HUES64 (cell line): ENCODE results near the gene PTPRH.
"Not testable (repeated sequence)": the region's sequence is repeated elsewhere in the genome, so short reads cannot be mapped to it uniquely, and the experiment has no call there.

ENCODE experiments used
- H3K27ac ChIP-seq: 2 replicates; pipeline ENCODE4 v1.7.0; 2013; ENCODE audit warnings: low read depth, low read length, inconsistent platforms
- H3K27me3 ChIP-seq: 2 replicates; pipeline ENCODE4 v1.6.1; 2013; ENCODE audit warnings: mild to moderate bottlenecking, low read length; ENCODE audit not compliant: insufficient read depth
- H3K36me3 ChIP-seq: 2 replicates; pipeline ENCODE4 v1.6.1; 2013; ENCODE audit warnings: mild to moderate bottlenecking, low read length; ENCODE audit not compliant: insufficient read depth
- H3K4me1 ChIP-seq: 2 replicates; pipeline ENCODE4 v1.6.1; 2013; ENCODE audit warnings: mild to moderate bottlenecking, low read length, moderate library complexity; ENCODE audit not compliant: insufficient read depth
- H3K4me3 ChIP-seq: 2 replicates; pipeline ENCODE4 v1.5.1; 2013; ENCODE audit warnings: mild to moderate bottlenecking, low read length, moderate library complexity
- H3K9ac ChIP-seq: 2 replicates; pipeline ENCODE4 v1.6.1; 2013; ENCODE audit warnings: mild to moderate bottlenecking, low read depth, low read length
- H3K9me3 ChIP-seq: 2 replicates; pipeline ENCODE4 v1.6.1; 2013; ENCODE audit warnings: low read depth, low read length; ENCODE audit not compliant: insufficient read depth
- WGBS: fragments of 150-250, 120-280 bp; methylation state at CpG from one replicate; pipeline ENCODE4 v1.1.7; 2013; ENCODE audit warnings: missing lambda C conversion rate; 5-methylcytosine and 5-hydroxymethylcytosine counted together

The PTPRH gene

GRCh38 chr19:55175117-55175867, 34.0 kb downstream of the PTPRH start:
- H3K4me1 ChIP-seq = no peaks in the 10 kb centered on the region
- no peak overlapping the region for H3K27ac ChIP-seq
- peaks cover 47% of the 10 kb centered on the region for H3K27me3 ChIP-seq
- no peaks in the 10 kb centered on the region for H3K36me3 ChIP-seq
- H3K9ac ChIP-seq = no peak overlapping the region
- no peaks in the 10 kb centered on the region for H3K9me3 ChIP-seq
- WGBS = 91% methylated on average over 43 of the region's 43 CpGs
- no peak overlapping the region for H3K4me3 ChIP-seq

- 75% methylated on average over 21 of the region's 21 CpGs for WGBS
- no peaks in the 10 kb centered on the region for H3K36me3 ChIP-seq
- H3K27ac ChIP-seq = no peak overlapping the region
- peaks cover 46% of the 10 kb centered on the region for H3K27me3 ChIP-seq
- H3K9me3 ChIP-seq = no peaks in the 10 kb centered on the region
- no peak overlapping the region for H3K9ac ChIP-seq
- H3K4me1 ChIP-seq = no peaks in the 10 kb centered on the region
- H3K4me3 ChIP-seq = peak overlapping the region; percentile 84
These were observed 34.7 kb downstream of the PTPRH start for GRCh38 chr19:55174425-55175116.

- under 1% methylated on average over 37 of the region's 37 CpGs for WGBS
- peaks cover 48% of the 10 kb centered on the region for H3K27me3 ChIP-seq
- H3K4me3 ChIP-seq = peak overlapping the region; percentile 84
These were observed 35.4 kb downstream of the PTPRH start for GRCh38 chr19:55173714-55174409.

GRCh38 chr19:55173186-55173713, 36.1 kb downstream of the PTPRH start:
- Histone ChIP-seq H3K4me1 (no peaks in the 10 kb centered on the region), H3K4me3 (peak overlapping the region; percentile 84), H3K27ac (no peak overlapping the region), H3K9me3 (no peaks in the 10 kb centered on the region), H3K9ac (no peak overlapping the region), H3K36me3 (no peaks in the 10 kb centered on the region), H3K27me3 (peaks cover 48% of the 10 kb centered on the region)
- WGBS = 1% methylated on average over 32 of the region's 32 CpGs

More at GRCh38 chr19:55173714-55174409, 35.4 kb downstream of the PTPRH start:
- no peak overlapping the region for H3K27ac ChIP-seq
- no peaks in the 10 kb centered on the region for H3K4me1 ChIP-seq
- H3K9me3 ChIP-seq = no peaks in the 10 kb centered on the region
- H3K36me3 ChIP-seq = no peaks in the 10 kb centered on the region
- no peak overlapping the region; the same call in 1 of the 2 replicates for H3K9ac ChIP-seq

GRCh38 chr19:55172741-55173140, 36.6 kb downstream of the PTPRH start:
- peak overlapping the region; percentile 84 for H3K4me3 ChIP-seq
- H3K36me3 ChIP-seq = no peaks in the 10 kb centered on the region
- 12% methylated on average over 11 of the region's 12 CpGs for WGBS
- H3K27ac ChIP-seq = no peak overlapping the region
- H3K4me1 ChIP-seq = no peaks in the 10 kb centered on the region
- H3K9me3 ChIP-seq = no peaks in the 10 kb centered on the region
- H3K9ac ChIP-seq = no peak overlapping the region
- H3K27me3 ChIP-seq = peaks cover 49% of the 10 kb centered on the region

GRCh38 chr19:55172318-55172717, 37.0 kb downstream of the PTPRH start:
- Histone ChIP-seq H3K4me3 (peak overlapping the region; percentile 84), H3K27me3 (peaks cover 52% of the 10 kb centered on the region)
- not testable (repeated sequence) for H3K4me1 ChIP-seq, H3K36me3 ChIP-seq, H3K27ac ChIP-seq, H3K9me3 ChIP-seq, H3K9ac ChIP-seq
- WGBS = 61% methylated on average over 8 of the region's 9 CpGs

- Histone ChIP-seq H3K36me3 (no peaks in the 10 kb centered on the region), H3K4me1 (no peaks in the 10 kb centered on the region), H3K9ac (no peak overlapping the region), H3K27me3 (peaks cover 45% of the 10 kb centered on the region), H3K27ac (no peak overlapping the region), H3K9me3 (no peaks in the 10 kb centered on the region), H3K4me3 (no peak overlapping the region)
- 91% methylated on average over 4 of the region's 5 CpGs for WGBS
These were observed 37.9 kb downstream of the PTPRH start for GRCh38 chr19:55171440-55171839.

- H3K27ac ChIP-seq = no peak overlapping the region
- no peaks in the 10 kb centered on the region for H3K36me3 ChIP-seq
- no peak overlapping the region for H3K4me3 ChIP-seq
- H3K4me1 ChIP-seq = no peaks in the 10 kb centered on the region
- H3K9ac ChIP-seq = no peak overlapping the region
- H3K27me3 ChIP-seq = peaks cover 45% of the 10 kb centered on the region
- WGBS = 75% methylated on average over 4 of the region's 4 CpGs
- H3K9me3 ChIP-seq = no peaks in the 10 kb centered on the region
These were observed 40.2 kb downstream of the PTPRH start for GRCh38 chr19:55169136-55169535.

- Histone ChIP-seq H3K36me3 (no peaks in the 10 kb centered on the region), H3K9me3 (no peaks in the 10 kb centered on the region), H3K4me1 (no peaks in the 10 kb centered on the region), H3K27ac (peak within 1 kb of the TSS; percentile 65; the same call in 1 of the 2 replicates), H3K4me3 (peak within 1 kb of the TSS; percentile 57), H3K27me3 (peaks cover 31% of the 10 kb centered on the region), H3K9ac (peak within 1 kb of the TSS; percentile 79)
- WGBS = 5% methylated on average over 33 of the region's 33 CpGs
These were observed 42.6 kb downstream of the PTPRH start, which contains the start of gene DNAAF3 for GRCh38 chr19:55166530-55167268. DNAAF3 (minus strand) TSS chr19:55166613; CDS start chr19:55166413, 200 bp downstream.

- Histone ChIP-seq H3K9me3 (no peaks in the 10 kb centered on the region), H3K27me3 (peaks cover 31% of the 10 kb centered on the region), H3K4me3 (peak overlapping the region; percentile 57), H3K4me1 (no peaks in the 10 kb centered on the region), H3K36me3 (no peaks in the 10 kb centered on the region), H3K9ac (no peak overlapping the region), H3K27ac (no peak overlapping the region)
- 3% methylated on average over 34 of the region's 34 CpGs for WGBS
These were observed 43.3 kb downstream of the PTPRH start for GRCh38 chr19:55165952-55166529.
